ENCODE data around the gene NDRG3. TPM values are rescaled to one million over a fixed set of nuclear protein-coding genes. Genes with fewer than 3 reads are reported as not detected.

Gene NDRG3
- total RNA-seq, result 10 to 100 TPM; 46.3 to 80.4 TPM
- polyA plus RNA-seq (ENCODE audit: insufficient read length in 2 of 2), result 10 to 100 TPM; 89.6 to 96.2 TPM
- long read RNA-seq, donor 1, transcript NDRG3-201 (16 exons, 2,964 nt), result major isoform, 15 of 20 reads
- long read RNA-seq, donor 1, partial matches to known transcripts, result 0 of 20 reads
- long read RNA-seq, donor 1, other reads (novel, unspliced or antisense), result 0 of 20 reads
- long read RNA-seq, donor 2, transcript NDRG3-201 (16 exons, 2,964 nt), result major isoform, 8 of 8 reads
- long read RNA-seq, donor 2, partial matches to known transcripts, result 0 of 8 reads
- long read RNA-seq, donor 2, other reads (novel, unspliced or antisense), result 0 of 8 reads
- long read RNA-seq, donor 3, transcript NDRG3-201 (16 exons, 2,964 nt), result major isoform, 9 of 20 reads
- long read RNA-seq, donor 3, partial matches to known transcripts, result 7 of 20 reads
- long read RNA-seq, donor 3, other reads (novel, unspliced or antisense), result 0 of 20 reads
- long read RNA-seq, donor 4, transcript NDRG3-201 (16 exons, 2,964 nt), result major isoform, 5 of 6 reads
- long read RNA-seq, donor 4, partial matches to known transcripts, result 0 of 6 reads
- long read RNA-seq, donor 4, other reads (novel, unspliced or antisense), result 0 of 6 reads

GRCh38 chr20:36745927-36746659 lies at the start of gene NDRG3:
Gene NDRG3 (minus strand): TSS chr20:36746090. CDS start chr20:36721735, 24,355 bp downstream.
- Histone ChIP-seq H3K36me3 (ENCODE audit: control insufficient read depth, insufficient read depth, low read length) (peaks cover 6% of the 10 kb centered on the region), H3K4me1 (ENCODE audit: control insufficient read depth, insufficient read depth, low read length) (peaks cover 18% of the 10 kb centered on the region), H3K27me3 (ENCODE audit: control insufficient read depth, insufficient read depth, low read length) (no peaks in the 10 kb centered on the region), H3K4me3 (ENCODE audit: low read depth, low read length) (peak within 1 kb of the TSS; percentile 66), H3K27ac (ENCODE audit: low read depth, low read length) (peak within 1 kb of the TSS; percentile 69), H3K9me3 (ENCODE audit: control insufficient read depth, insufficient read depth, low read length) (no peaks in the 10 kb centered on the region)
- peak; percentile 76 to 99 (median 89) for DNase-seq (ENCODE audit: low read depth in 4 of 6, low spot score in 6 of 6)
- under 1% methylated on average over 57 of the region's 63 CpGs for WGBS (ENCODE audit: insufficient coverage)

- DNase-seq (ENCODE audit: low read depth in 4 of 6, low spot score in 6 of 6), result no peak
- no peaks in the 10 kb centered on the region for H3K27me3 ChIP-seq (ENCODE audit: control insufficient read depth, insufficient read depth, low read length)
- no peaks in the 10 kb centered on the region for H3K4me1 ChIP-seq (ENCODE audit: control insufficient read depth, insufficient read depth, low read length)
- 86% methylated on average over 20 of the region's 20 CpGs for WGBS (ENCODE audit: insufficient coverage)
- H3K36me3 ChIP-seq (ENCODE audit: control insufficient read depth, insufficient read depth, low read length), result peaks cover 76% of the 10 kb centered on the region
- no peaks in the 10 kb centered on the region for H3K9me3 ChIP-seq (ENCODE audit: control insufficient read depth, insufficient read depth, low read length)
- H3K27ac ChIP-seq (ENCODE audit: low read depth, low read length), result no peak overlapping the region
- no peak overlapping the region for H3K4me3 ChIP-seq (ENCODE audit: low read depth, low read length)
These were observed 48.2 kb upstream of the NDRG3 start for GRCh38 chr20:36794116-36794474.

- Histone ChIP-seq H3K9me3 (ENCODE audit: control insufficient read depth, insufficient read depth, low read length) (no peaks in the 10 kb centered on the region), H3K4me1 (ENCODE audit: control insufficient read depth, insufficient read depth, low read length) (no peaks in the 10 kb centered on the region), H3K4me3 (ENCODE audit: low read depth, low read length) (no peak overlapping the region), H3K27ac (ENCODE audit: low read depth, low read length) (no peak overlapping the region), H3K27me3 (ENCODE audit: control insufficient read depth, insufficient read depth, low read length) (no peaks in the 10 kb centered on the region), H3K36me3 (ENCODE audit: control insufficient read depth, insufficient read depth, low read length) (peaks cover 75% of the 10 kb centered on the region)
- WGBS (ENCODE audit: insufficient coverage), result 94% methylated on average over 36 of the region's 36 CpGs
- DNase-seq (ENCODE audit: low read depth in 4 of 6, low spot score in 6 of 6), result no peak
These were observed 47.6 kb upstream of the NDRG3 start for GRCh38 chr20:36793294-36794115.

- DNase-seq (ENCODE audit: low read depth in 4 of 6, low spot score in 6 of 6), result peak in 3 of 6 donors; percentile 12 to 74 (median 52)
- Histone ChIP-seq H3K36me3 (ENCODE audit: control insufficient read depth, insufficient read depth, low read length) (peaks cover 70% of the 10 kb centered on the region), H3K4me3 (ENCODE audit: low read depth, low read length) (no peak overlapping the region), H3K27me3 (ENCODE audit: control insufficient read depth, insufficient read depth, low read length) (no peaks in the 10 kb centered on the region), H3K27ac (ENCODE audit: low read depth, low read length) (no peak overlapping the region), H3K9me3 (ENCODE audit: control insufficient read depth, insufficient read depth, low read length) (no peaks in the 10 kb centered on the region), H3K4me1 (ENCODE audit: control insufficient read depth, insufficient read depth, low read length) (no peaks in the 10 kb centered on the region)
- 60% methylated on average over 2 of the region's 3 CpGs for WGBS (ENCODE audit: insufficient coverage)
These were observed 46.5 kb upstream of the NDRG3 start for GRCh38 chr20:36792422-36792821.

DNA sequence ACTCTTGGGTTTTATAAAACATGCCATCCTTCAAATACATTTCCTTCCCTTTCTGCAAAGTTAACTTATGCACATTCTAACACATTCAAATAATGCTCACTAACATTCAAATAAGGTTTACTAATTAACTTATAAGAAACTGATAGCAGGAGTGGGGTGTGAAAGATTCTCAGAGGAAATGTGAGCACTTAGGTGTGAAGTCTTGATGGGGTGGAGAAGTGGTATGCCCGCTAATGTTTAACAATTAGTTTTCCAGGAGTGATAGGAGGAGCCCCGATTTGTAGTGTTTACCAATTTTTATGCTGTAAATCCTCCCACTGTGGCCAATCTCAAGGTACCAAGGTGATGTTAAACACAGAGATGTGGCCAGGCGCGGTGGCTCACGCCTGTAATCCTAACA lies 46.0 kb upstream of the NDRG3 start:
- no peaks in the 10 kb centered on the region for H3K9me3 ChIP-seq (ENCODE audit: control insufficient read depth, insufficient read depth, low read length)
- peaks cover 68% of the 10 kb centered on the region for H3K36me3 ChIP-seq (ENCODE audit: control insufficient read depth, insufficient read depth, low read length)

GRCh38 chr20:36786663-36787062 lies 40.8 kb upstream of the NDRG3 start:
- no peak overlapping the region for H3K4me3 ChIP-seq (ENCODE audit: low read depth, low read length)
- no peaks in the 10 kb centered on the region for H3K9me3 ChIP-seq (ENCODE audit: control insufficient read depth, insufficient read depth, low read length)
- H3K4me1 ChIP-seq (ENCODE audit: control insufficient read depth, insufficient read depth, low read length), result no peaks in the 10 kb centered on the region
- WGBS (ENCODE audit: insufficient coverage), result 95% methylated on average over 3 of the region's 5 CpGs
- H3K36me3 ChIP-seq (ENCODE audit: control insufficient read depth, insufficient read depth, low read length), result peaks cover 68% of the 10 kb centered on the region
- H3K27me3 ChIP-seq (ENCODE audit: control insufficient read depth, insufficient read depth, low read length), result no peaks in the 10 kb centered on the region
- H3K27ac ChIP-seq (ENCODE audit: low read depth, low read length), result no peak overlapping the region
- DNase-seq (ENCODE audit: low read depth in 4 of 6, low spot score in 6 of 6), result no peak

More for the DNA sequence above, 46.0 kb upstream of the NDRG3 start:
- H3K27me3 ChIP-seq (ENCODE audit: control insufficient read depth, insufficient read depth, low read length), result no peaks in the 10 kb centered on the region
- H3K4me3 ChIP-seq (ENCODE audit: low read depth, low read length), result no peak overlapping the region
- no peak overlapping the region for H3K27ac ChIP-seq (ENCODE audit: low read depth, low read length)
- DNase-seq (ENCODE audit: low read depth in 4 of 6, low spot score in 6 of 6), result no peak
- 86% methylated on average over 1 of the region's 5 CpGs for WGBS (ENCODE audit: insufficient coverage)
- no peaks in the 10 kb centered on the region for H3K4me1 ChIP-seq (ENCODE audit: control insufficient read depth, insufficient read depth, low read length)

DNA sequence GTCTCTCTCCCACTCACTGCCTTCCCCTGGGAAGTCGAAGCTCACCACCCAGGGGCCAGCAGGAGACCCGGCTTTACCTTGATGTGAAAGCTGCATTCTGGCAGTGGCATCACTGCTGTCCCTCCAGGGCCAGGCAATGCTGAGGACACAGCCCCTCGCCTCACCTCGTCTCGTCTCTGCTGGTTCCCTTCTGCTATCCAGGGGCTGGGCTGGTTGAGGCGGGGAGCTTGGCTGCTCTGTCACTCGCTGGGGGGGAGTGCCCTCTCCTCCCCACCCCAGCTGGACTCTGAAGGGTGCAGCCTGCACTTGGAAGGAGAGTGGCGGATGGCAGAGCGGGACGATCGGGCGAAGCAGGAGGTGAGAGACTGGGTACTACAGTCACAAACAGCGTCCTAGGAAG lies 40.4 kb upstream of the NDRG3 start:
- Histone ChIP-seq H3K27me3 (ENCODE audit: control insufficient read depth, insufficient read depth, low read length) (no peaks in the 10 kb centered on the region), H3K9me3 (ENCODE audit: control insufficient read depth, insufficient read depth, low read length) (no peaks in the 10 kb centered on the region), H3K4me3 (ENCODE audit: low read depth, low read length) (no peak overlapping the region), H3K4me1 (ENCODE audit: control insufficient read depth, insufficient read depth, low read length) (no peaks in the 10 kb centered on the region), H3K36me3 (ENCODE audit: control insufficient read depth, insufficient read depth, low read length) (peaks cover 68% of the 10 kb centered on the region), H3K27ac (ENCODE audit: low read depth, low read length) (no peak overlapping the region)
- WGBS (ENCODE audit: insufficient coverage), result 98% methylated on average over 12 of the region's 13 CpGs
- DNase-seq (ENCODE audit: low read depth in 4 of 6, low spot score in 6 of 6), result no peak

DNA sequence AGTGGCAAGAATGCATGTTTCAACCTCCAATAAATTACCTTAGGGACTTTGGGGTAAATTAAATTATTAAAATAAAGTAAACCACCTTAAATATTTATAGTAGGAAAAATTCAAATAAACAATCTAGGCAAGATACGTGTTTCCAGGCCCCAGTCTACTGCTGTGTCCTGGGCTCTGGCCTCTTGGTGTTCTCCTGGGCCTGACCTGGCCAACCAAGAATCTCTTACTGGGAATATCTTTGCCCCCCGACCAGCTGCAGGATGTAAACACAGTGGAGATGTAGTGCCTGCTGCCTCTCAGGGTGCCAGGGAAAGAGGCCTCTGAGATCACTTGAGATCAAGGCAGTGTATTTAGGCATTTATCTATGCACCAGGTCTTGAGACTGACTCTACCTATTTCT lies 39.4 kb upstream of the NDRG3 start:
- Histone ChIP-seq H3K27ac (ENCODE audit: low read depth, low read length) (no peak overlapping the region), H3K4me3 (ENCODE audit: low read depth, low read length) (no peak overlapping the region), H3K4me1 (ENCODE audit: control insufficient read depth, insufficient read depth, low read length) (no peaks in the 10 kb centered on the region), H3K36me3 (ENCODE audit: control insufficient read depth, insufficient read depth, low read length) (peaks cover 68% of the 10 kb centered on the region), H3K27me3 (ENCODE audit: control insufficient read depth, insufficient read depth, low read length) (no peaks in the 10 kb centered on the region), H3K9me3 (ENCODE audit: control insufficient read depth, insufficient read depth, low read length) (no peaks in the 10 kb centered on the region)
- DNase-seq (ENCODE audit: low read depth in 4 of 6, low spot score in 6 of 6), result no peak
- 94% methylated on average over 2 of the region's 2 CpGs for WGBS (ENCODE audit: insufficient coverage)

DNA sequence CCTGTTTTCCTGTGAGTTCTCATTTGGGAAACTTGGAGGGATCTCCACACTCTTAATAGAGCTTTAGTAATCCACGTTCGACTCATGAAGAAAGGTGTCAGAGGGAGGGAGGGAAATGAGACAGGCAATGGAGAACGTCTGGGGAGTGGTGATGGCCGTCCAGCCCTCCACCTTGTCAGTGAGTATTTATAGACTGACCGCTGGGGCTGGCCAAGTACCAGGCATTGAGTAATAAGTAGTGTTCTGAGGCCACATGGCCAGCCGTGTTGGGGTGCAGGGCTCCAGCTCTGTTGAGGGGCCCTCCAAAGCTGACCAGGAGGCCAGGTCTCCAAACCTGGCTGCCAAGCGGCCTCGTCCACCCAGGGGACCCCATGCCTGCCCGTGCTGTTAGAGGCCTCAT lies 39.0 kb upstream of the NDRG3 start:
- WGBS (ENCODE audit: insufficient coverage), result 71% methylated on average over 5 of the region's 9 CpGs
- H3K27me3 ChIP-seq (ENCODE audit: control insufficient read depth, insufficient read depth, low read length), result no peaks in the 10 kb centered on the region
- no peaks in the 10 kb centered on the region for H3K9me3 ChIP-seq (ENCODE audit: control insufficient read depth, insufficient read depth, low read length)
- H3K4me3 ChIP-seq (ENCODE audit: low read depth, low read length), result no peak overlapping the region
- DNase-seq (ENCODE audit: low read depth in 4 of 6, low spot score in 6 of 6), result no peak
- H3K4me1 ChIP-seq (ENCODE audit: control insufficient read depth, insufficient read depth, low read length), result no peaks in the 10 kb centered on the region
- H3K36me3 ChIP-seq (ENCODE audit: control insufficient read depth, insufficient read depth, low read length), result peaks cover 68% of the 10 kb centered on the region
- no peak overlapping the region for H3K27ac ChIP-seq (ENCODE audit: low read depth, low read length)

Data from spinal cord (tissue), 10 donors.